Adrenal gland (tissue), 5 donors: Measurements from ENCODE around the gene DIAPH1.

Experiments
- CTCF ChIP-seq, 6 experiments: fragments of 450-650 bp in 4 of 6; fragments of 200-600 bp in 2 of 6; sonication (generic) in 1 of 6; IDR thresholded peaks; 1 replicate in 5 of 6; 2 replicates in 1 of 6; pipeline versions ENCODE4 v1.5.1 to v1.8.0; 2016 to 2021; ENCODE audit warnings: antibody characterized with exemption in 6 of 6, mild to moderate bottlenecking in 2 of 6, moderate library complexity in 1 of 6
- POLR2A ChIP-seq, 2 donors: fragments of 450-650 bp; IDR thresholded peaks; one replicate each; pipeline ENCODE4 v1.6.1; 2017; ENCODE audit warnings: antibody characterized with exemption in 2 of 2, mild to moderate bottlenecking in 2 of 2, moderate library complexity in 1 of 2
- donor health status: DM: no; HTN: no; CAD: no.

GRCh38 chr5:141633871-141634561, 15.2 kb upstream of the DIAPH1 start:
- TF ChIP-seq CTCF (IDR thresholded peaks at IDR 0.05) (no peak), POLR2A (IDR thresholded peaks at IDR 0.05) (no peak)
